Fibroblast of lung (primary cell): ENCODE results near the gene SLC39A10. TPM values are rescaled to one million over a fixed set of nuclear protein-coding genes. Genes with fewer than 3 reads are reported as not detected.

Experiments used
- DNase-seq, 2 donors: peaks; one replicate each; pipeline versions ENCODE4 v3.0.0 to v3.0.0-alpha.2; 2010; ENCODE audit warnings: low read depth in 2 of 2
- H2AFZ ChIP-seq: 2 replicates; pipeline ENCODE4 v1.5.1; 2012; ENCODE audit warnings: low read length, control low read depth, inconsistent platforms
- H3K27ac ChIP-seq: 2 replicates; pipeline ENCODE4 v1.5.1; 2011; ENCODE audit warnings: low read length, control low read depth; ENCODE audit not compliant: insufficient read depth
- H3K27me3 ChIP-seq: 2 replicates; pipeline ENCODE4 v1.5.1; 2011; ENCODE audit warnings: mild to moderate bottlenecking, low read length; ENCODE audit not compliant: control insufficient read depth, insufficient read depth
- H3K36me3 ChIP-seq: 2 replicates; pipeline ENCODE4 v1.5.1; 2011; ENCODE audit warnings: low read length; ENCODE audit not compliant: control insufficient read depth, insufficient read depth
- H3K4me1 ChIP-seq: 2 replicates; pipeline ENCODE4 v1.5.1; 2011; ENCODE audit warnings: low read length; ENCODE audit not compliant: control insufficient read depth, insufficient read depth; ENCODE audit errors: extremely low read depth
- H3K4me2 ChIP-seq: 2 replicates; pipeline ENCODE4 v1.5.1; 2011; ENCODE audit warnings: low read length, control low read depth; ENCODE audit not compliant: insufficient read depth; ENCODE audit errors: extremely low read depth
- H3K4me3 ChIP-seq, 4 experiments: fragments of 200-600 bp in 1 of 4; sonication (generic) in 1 of 4; replicated peaks in 1 of 4; 2 replicates each; pipeline ENCODE4 v1.5.1; 2011 to 2016; ENCODE audit warnings: low read length in 4 of 4, low read depth in 3 of 4, mild to moderate bottlenecking in 3 of 4, control low read depth in 2 of 4, inconsistent platforms in 1 of 4, mixed read lengths in 1 of 4; ENCODE audit not compliant: insufficient read depth in 1 of 4; ENCODE audit errors: control extremely low read depth in 1 of 4
- H3K79me2 ChIP-seq: 2 replicates; pipeline ENCODE4 v1.5.1; 2012; ENCODE audit warnings: mild to moderate bottlenecking, low read length, inconsistent platforms; ENCODE audit not compliant: control insufficient read depth, insufficient read depth
- H3K9ac ChIP-seq: 2 replicates; pipeline ENCODE4 v1.5.1; 2011; ENCODE audit warnings: mild to moderate bottlenecking, low read length, control low read depth; ENCODE audit not compliant: insufficient read depth
- H3K9me3 ChIP-seq: 2 replicates; pipeline ENCODE4 v1.5.1; 2012; ENCODE audit warnings: low read depth, low read length; ENCODE audit not compliant: control insufficient read depth, insufficient read depth
- H4K20me1 ChIP-seq: 2 replicates; pipeline ENCODE4 v1.5.1; 2011; ENCODE audit warnings: low read length; ENCODE audit not compliant: control insufficient read depth, insufficient read depth; ENCODE audit errors: extremely low read depth
- CTCF ChIP-seq, 2 donors: IDR thresholded peaks in 1 of 2; conservative IDR thresholded peaks in 1 of 2; 1 replicate in 1 of 2; 2 replicates in 1 of 2; pipeline ENCODE4 v1.5.1; 2011 to 2012; ENCODE audit warnings: low read length in 2 of 2, control low read depth in 1 of 2, inconsistent platforms in 1 of 2, low read depth in 1 of 2, mild to moderate bottlenecking in 1 of 2
- EZH2 ChIP-seq: IDR thresholded peaks from 2 replicates; pipeline ENCODE4 v1.5.1; 2012; ENCODE audit warnings: low read length, control low read depth, mild to moderate bottlenecking; ENCODE audit errors: missing control alignments
- polyA plus RNA-seq, 2 donors: library from polyadenylated mRNA; depleted of rRNA in 1 of 2; stranded (reverse) in 1 of 2; unstranded in 1 of 2; fragments of >200 nt; gene quantifications; 2 replicates each; pipeline ENCODE4 v1.2.1, GENCODE V29; 2011 to 2012; ENCODE audit warnings: missing spikeins in 1 of 2
- total RNA-seq: library from RNA; depleted of rRNA; stranded (reverse); fragments of >200 nt; gene quantifications from 2 replicates; pipeline ENCODE4 v1.2.1, GENCODE V29; 2014

The SLC39A10 gene
- total and polyA plus RNA-seq, 2 donors (not counting 1 experiment from before 2014, with no cell fraction given), result 36.9 to 77.0 TPM

- Histone ChIP-seq H3K36me3 (peaks cover 3% of the 10 kb centered on the region), H4K20me1 (no peaks in the 10 kb centered on the region), H3K79me2 (peaks cover 3% of the 10 kb centered on the region)
These were observed 18.9 kb downstream of the SLC39A10 start for GRCh38 chr2:195675783-195676427.

GRCh38 chr2:195677290-195677689 is 20.3 kb downstream of the SLC39A10 start:
- Histone ChIP-seq H3K79me2 (peaks cover 3% of the 10 kb centered on the region), H3K9ac (no peak overlapping the region), H3K27me3 (no peaks in the 10 kb centered on the region), H4K20me1 (no peaks in the 10 kb centered on the region), H3K36me3 (peaks cover 3% of the 10 kb centered on the region), H3K9me3 (no peaks in the 10 kb centered on the region), H3K4me1 (no peaks in the 10 kb centered on the region), H3K27ac (no peak overlapping the region), H3K4me2 (no peak overlapping the region), H3K4me3 (no peak overlapping the region), H2AFZ (no peak overlapping the region)
- DNase-seq, result no peak
- TF ChIP-seq EZH2 (no peak), CTCF (conservative IDR thresholded peaks at IDR 0.05 in 1 of 2, IDR thresholded peaks at IDR 0.05 in 1 of 2; ENCODE audit: low read depth in 1 of 2, low read length in 2 of 2) (no peak)

More at GRCh38 chr2:195675783-195676427, 18.9 kb downstream of the SLC39A10 start:
- H3K27ac ChIP-seq, result no peak overlapping the region
- H3K27me3 ChIP-seq, result no peaks in the 10 kb centered on the region
- no peaks in the 10 kb centered on the region for H3K9me3 ChIP-seq
- no peaks in the 10 kb centered on the region for H3K4me1 ChIP-seq
- TF ChIP-seq CTCF (conservative IDR thresholded peaks at IDR 0.05 in 1 of 2, IDR thresholded peaks at IDR 0.05 in 1 of 2; ENCODE audit: low read depth in 1 of 2, low read length in 2 of 2), result no peak
- no peak for TF ChIP-seq EZH2
- no peak for DNase-seq
- no peak overlapping the region for H3K4me2 ChIP-seq
- H3K9ac ChIP-seq, result no peak overlapping the region
- H2AFZ ChIP-seq, result no peak overlapping the region
- H3K4me3 ChIP-seq, result no peak overlapping the region

GRCh38 chr2:195677884-195678283 is 20.9 kb downstream of the SLC39A10 start:
- H4K20me1 ChIP-seq, result no peaks in the 10 kb centered on the region
- H2AFZ ChIP-seq, result no peak overlapping the region
- DNase-seq, result no peak
- no peak for TF ChIP-seq EZH2
- no peak for TF ChIP-seq CTCF (conservative IDR thresholded peaks at IDR 0.05 in 1 of 2, IDR thresholded peaks at IDR 0.05 in 1 of 2; ENCODE audit: low read depth in 1 of 2, low read length in 2 of 2)
- H3K4me2 ChIP-seq, result no peak overlapping the region
- no peak overlapping the region for H3K9ac ChIP-seq
- peaks cover 3% of the 10 kb centered on the region for H3K79me2 ChIP-seq
- H3K9me3 ChIP-seq, result no peaks in the 10 kb centered on the region
- H3K27ac ChIP-seq, result no peak overlapping the region
- H3K4me1 ChIP-seq, result no peaks in the 10 kb centered on the region
- H3K27me3 ChIP-seq, result no peaks in the 10 kb centered on the region
- H3K36me3 ChIP-seq, result peaks cover 3% of the 10 kb centered on the region
- no peak overlapping the region for H3K4me3 ChIP-seq
